Adrenal gland (tissue), 5 donors: ENCODE results near the gene FMN1.

Experiments
- POLR2A ChIP-seq, 2 donors: fragments of 450-650 bp; IDR thresholded peaks; one replicate each; pipeline ENCODE4 v1.6.1; 2017; ENCODE audit warnings: antibody characterized with exemption in 2 of 2, mild to moderate bottlenecking in 2 of 2, moderate library complexity in 1 of 2
- TF ChIP-seq, protein P1 (sequence below), 6 experiments: fragments of 450-650 bp in 4 of 6; fragments of 200-600 bp in 2 of 6; sonication (generic) in 1 of 6; IDR thresholded peaks; 1 replicate in 5 of 6; 2 replicates in 1 of 6; pipeline versions ENCODE4 v1.5.1 to v1.8.0; 2016 to 2021; ENCODE audit warnings: antibody characterized with exemption in 6 of 6, mild to moderate bottlenecking in 2 of 6, moderate library complexity in 1 of 6
- donor health status: DM: no; HTN: no; CAD: no.

- TF ChIP-seq, protein P1, sequence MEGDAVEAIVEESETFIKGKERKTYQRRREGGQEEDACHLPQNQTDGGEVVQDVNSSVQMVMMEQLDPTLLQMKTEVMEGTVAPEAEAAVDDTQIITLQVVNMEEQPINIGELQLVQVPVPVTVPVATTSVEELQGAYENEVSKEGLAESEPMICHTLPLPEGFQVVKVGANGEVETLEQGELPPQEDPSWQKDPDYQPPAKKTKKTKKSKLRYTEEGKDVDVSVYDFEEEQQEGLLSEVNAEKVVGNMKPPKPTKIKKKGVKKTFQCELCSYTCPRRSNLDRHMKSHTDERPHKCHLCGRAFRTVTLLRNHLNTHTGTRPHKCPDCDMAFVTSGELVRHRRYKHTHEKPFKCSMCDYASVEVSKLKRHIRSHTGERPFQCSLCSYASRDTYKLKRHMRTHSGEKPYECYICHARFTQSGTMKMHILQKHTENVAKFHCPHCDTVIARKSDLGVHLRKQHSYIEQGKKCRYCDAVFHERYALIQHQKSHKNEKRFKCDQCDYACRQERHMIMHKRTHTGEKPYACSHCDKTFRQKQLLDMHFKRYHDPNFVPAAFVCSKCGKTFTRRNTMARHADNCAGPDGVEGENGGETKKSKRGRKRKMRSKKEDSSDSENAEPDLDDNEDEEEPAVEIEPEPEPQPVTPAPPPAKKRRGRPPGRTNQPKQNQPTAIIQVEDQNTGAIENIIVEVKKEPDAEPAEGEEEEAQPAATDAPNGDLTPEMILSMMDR (IDR thresholded peaks at IDR 0.05): no peak
- no peak for TF ChIP-seq POLR2A (IDR thresholded peaks at IDR 0.05)
Observed at GRCh38 chr15:32893421-32893820, 301.1 kb downstream of the FMN1 start.
